Hepatocyte (in vitro differentiated cells): ENCODE data around the gene EVPLL.
"Not testable (repeated sequence)": the region's sequence is repeated elsewhere in the genome, so short reads cannot be mapped to it uniquely, and the experiment has no call there.

Experiments used
- CTCF ChIP-seq: fragments of 200-600 bp; sonication (generic); IDR thresholded peaks from 2 replicates; pipeline ENCODE4 v1.5.1; 2016; ENCODE audit warnings: antibody characterized with exemption, mild to moderate bottlenecking; ENCODE audit not compliant: poor library complexity
- EZH2 ChIP-seq: fragments of 200-600 bp; sonication (generic); IDR thresholded peaks from 2 replicates; pipeline ENCODE4 v1.6.1; 2016; ENCODE audit warnings: antibody characterized with exemption, mild to moderate bottlenecking, borderline replicate concordance

GRCh38 chr17:18383079-18383481 lies 5.5 kb downstream of the EVPLL start:
- TF ChIP-seq EZH2, CTCF: not testable (repeated sequence)
